ENCODE results near the gene TIPARP.

- TF ChIP-seq CTCF (IDR thresholded peaks at IDR 0.05) (no peak), POLR2A (IDR thresholded peaks at IDR 0.05) (no peak), EP300 (IDR thresholded peaks at IDR 0.05) (no peak)
Observed at GRCh38 chr3:156635973-156636372, 38.4 kb upstream of the TIPARP start.
